ENCODE data around the gene KRT79.

The KRT79 gene

GRCh38 chr12:52850681-52851080 is 16.6 kb upstream of the KRT79 start:
- no peaks in the 10 kb centered on the region for H3K36me3 Mint-ChIP-seq (ENCODE audit: insufficient read depth)
- no peak for DNase-seq
- H3K27ac Mint-ChIP-seq: no peak overlapping the region
- H3K4me1 Mint-ChIP-seq (ENCODE audit: low read depth in 2 of 2): no peaks in the 10 kb centered on the region
- peaks cover 56 to 88% of the 10 kb centered on the region in 2 donors for H3K27me3 Mint-ChIP-seq
- H3K4me3 Mint-ChIP-seq: no peak overlapping the region
- H3K9me3 Mint-ChIP-seq: no peaks in the 10 kb centered on the region
- no peak for ATAC-seq (replicated peaks)

- Mint-ChIP-seq H3K27me3 (peaks cover 50 to 86% of the 10 kb centered on the region in 2 donors), H3K9me3 (no peaks in the 10 kb centered on the region), H3K27ac (no peak overlapping the region), H3K4me3 (no peak overlapping the region), H3K4me1 (ENCODE audit: low read depth in 2 of 2) (no peaks in the 10 kb centered on the region), H3K36me3 (ENCODE audit: insufficient read depth) (no peaks in the 10 kb centered on the region)
- DNase-seq (no peak), ATAC-seq (replicated peaks) (no peak)
Measured at GRCh38 chr12:52849511-52849910, 15.4 kb upstream of the KRT79 start.

GRCh38 chr12:52848661-52849255 is 14.6 kb upstream of the KRT79 start, which contains the start of gene KRT78:
Gene KRT78, minus strand, starts transcription at chr12:52848994. Its CDS starts 64 bp downstream, at chr12:52848930.
- ATAC-seq (replicated peaks): no peak
- Mint-ChIP-seq H3K4me1 (ENCODE audit: low read depth in 2 of 2) (no peaks in the 10 kb centered on the region), H3K36me3 (ENCODE audit: insufficient read depth) (no peaks in the 10 kb centered on the region), H3K4me3 (no peak within 1 kb of the TSS), H3K27ac (no peak within 1 kb of the TSS), H3K27me3 (peaks cover 43 to 79% of the 10 kb centered on the region in 2 donors), H3K9me3 (no peaks in the 10 kb centered on the region)
- DNase-seq: no peak

DNA sequence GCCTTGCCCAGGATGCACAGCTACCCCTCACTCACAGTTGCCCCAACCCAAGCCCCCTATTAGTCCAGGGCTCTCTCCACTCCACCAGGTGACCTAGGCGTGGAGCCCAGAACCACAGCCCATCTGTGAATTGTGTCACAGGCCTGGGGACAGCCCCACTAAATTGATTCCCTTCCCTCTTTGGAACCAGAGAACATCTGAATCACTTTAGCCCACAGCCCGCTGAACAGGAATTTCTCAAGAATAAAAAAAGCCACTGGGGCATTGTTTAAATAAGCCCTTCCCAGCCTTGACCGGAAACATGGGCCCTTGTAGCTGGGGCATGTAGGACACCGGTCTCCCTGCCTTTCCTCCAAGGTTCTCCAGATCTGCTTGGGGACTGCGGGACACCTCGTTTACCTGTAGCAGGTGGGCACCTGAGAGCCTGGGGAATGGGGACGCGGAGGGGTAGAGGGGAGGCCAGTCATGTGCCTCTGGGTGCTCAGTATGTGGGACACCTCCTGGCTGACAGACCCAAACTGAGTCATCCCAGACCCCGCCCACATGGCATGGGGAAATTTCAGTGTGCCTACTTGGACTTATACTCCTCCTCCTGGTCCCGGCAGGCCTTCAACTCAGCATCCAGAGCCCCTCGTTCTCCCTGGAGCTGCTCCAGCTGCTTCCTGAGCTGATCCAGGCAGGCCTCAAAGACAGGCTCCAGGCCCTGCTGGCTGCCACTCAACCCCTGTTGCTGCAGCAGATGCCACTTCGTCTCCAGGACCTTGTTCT is 13.4 kb upstream of the KRT79 start:
- Mint-ChIP-seq H3K27ac (no peak overlapping the region), H3K36me3 (ENCODE audit: insufficient read depth) (no peaks in the 10 kb centered on the region), H3K4me3 (no peak overlapping the region), H3K4me1 (ENCODE audit: low read depth in 2 of 2) (peaks cover 0 to 1% of the 10 kb centered on the region in 2 donors), H3K27me3 (peaks cover 35 to 67% of the 10 kb centered on the region in 2 donors), H3K9me3 (no peaks in the 10 kb centered on the region)
- ATAC-seq (replicated peaks) (no peak), DNase-seq (no peak)

DNA sequence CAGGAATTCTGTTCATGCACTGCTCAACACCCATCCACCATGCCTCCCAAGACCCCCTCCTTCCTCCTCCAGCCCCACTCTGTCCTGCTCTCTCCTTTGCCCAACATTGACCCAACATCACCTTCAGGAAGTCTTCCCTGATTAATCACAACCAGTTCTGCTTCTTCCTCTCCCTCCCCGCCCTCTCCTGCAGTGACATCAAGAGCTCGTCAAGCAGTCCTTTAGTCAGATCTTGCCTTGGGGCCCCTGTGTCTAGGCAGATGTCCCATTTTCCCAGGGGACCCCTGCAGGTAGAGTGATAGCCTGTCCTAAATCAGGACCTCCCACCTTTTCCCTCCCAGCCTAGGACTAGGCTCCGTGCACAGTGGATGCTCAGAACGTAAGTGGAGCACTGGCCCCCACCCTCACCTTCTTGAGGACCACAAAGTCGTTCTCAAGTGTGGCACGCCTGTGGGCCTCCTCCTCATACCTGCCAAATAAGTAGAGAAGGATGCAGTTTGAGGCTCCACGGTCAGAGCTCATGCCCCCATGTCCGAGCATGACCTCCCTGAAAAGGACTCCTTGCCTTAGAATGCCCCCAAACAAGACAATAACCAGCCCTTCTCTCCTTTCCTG is 12.4 kb upstream of the KRT79 start:
- no peak overlapping the region for H3K27ac Mint-ChIP-seq
- peaks cover 0 to 1% of the 10 kb centered on the region in 2 donors for H3K4me1 Mint-ChIP-seq (ENCODE audit: low read depth in 2 of 2)
- ATAC-seq (replicated peaks) (no peak), DNase-seq (no peak)
- no peaks in the 10 kb centered on the region for H3K36me3 Mint-ChIP-seq (ENCODE audit: insufficient read depth)
- H3K27me3 Mint-ChIP-seq: peaks cover 35 to 57% of the 10 kb centered on the region in 2 donors
- H3K9me3 Mint-ChIP-seq: no peaks in the 10 kb centered on the region
- H3K4me3 Mint-ChIP-seq: no peak overlapping the region

DNA sequence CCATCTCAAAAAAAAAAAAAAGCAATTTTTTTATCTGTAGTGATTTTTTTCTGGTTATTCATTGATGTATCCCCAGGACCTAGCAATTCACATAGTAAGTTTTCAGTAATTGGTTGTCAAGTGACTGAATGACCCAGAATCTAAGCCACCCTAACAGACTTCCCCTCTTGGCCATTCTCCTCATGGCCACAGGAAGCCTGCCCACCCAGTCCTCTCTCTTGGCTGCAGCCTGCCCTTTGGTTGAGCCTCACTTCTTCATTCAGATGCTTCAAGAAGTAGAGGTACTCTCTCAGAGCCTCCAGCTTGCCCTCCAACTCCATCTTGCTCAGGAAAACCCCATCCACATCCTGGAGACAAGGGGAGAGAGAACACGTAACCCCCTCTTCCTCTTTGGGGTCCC is 11.8 kb upstream of the KRT79 start:
- ATAC-seq (replicated peaks): no peak
- peaks cover 0 to 1% of the 10 kb centered on the region in 2 donors for H3K4me1 Mint-ChIP-seq (ENCODE audit: low read depth in 2 of 2)
- no peaks in the 10 kb centered on the region for H3K36me3 Mint-ChIP-seq (ENCODE audit: insufficient read depth)
- H3K4me3 Mint-ChIP-seq: no peak overlapping the region
- H3K27ac Mint-ChIP-seq: no peak overlapping the region
- peaks cover 32 to 61% of the 10 kb centered on the region in 2 donors for H3K27me3 Mint-ChIP-seq
- no peak for DNase-seq
- H3K9me3 Mint-ChIP-seq: no peaks in the 10 kb centered on the region

GRCh38 chr12:52844386-52844785 is 10.3 kb upstream of the KRT79 start:
- DNase-seq: no peak
- no peaks in the 10 kb centered on the region for H3K9me3 Mint-ChIP-seq
- H3K36me3 Mint-ChIP-seq (ENCODE audit: insufficient read depth): no peaks in the 10 kb centered on the region
- H3K27ac Mint-ChIP-seq: no peak overlapping the region
- peaks cover 0 to 1% of the 10 kb centered on the region in 2 donors for H3K4me1 Mint-ChIP-seq (ENCODE audit: low read depth in 2 of 2)
- peaks cover 26 to 67% of the 10 kb centered on the region in 2 donors for H3K27me3 Mint-ChIP-seq
- H3K4me3 Mint-ChIP-seq: no peak overlapping the region
- no peak for ATAC-seq (replicated peaks)

- Mint-ChIP-seq H3K27ac (no peak overlapping the region), H3K4me3 (no peak overlapping the region), H3K36me3 (ENCODE audit: insufficient read depth) (no peaks in the 10 kb centered on the region), H3K9me3 (no peaks in the 10 kb centered on the region), H3K4me1 (ENCODE audit: low read depth in 2 of 2) (peaks cover 16 to 18% of the 10 kb centered on the region in 2 donors), H3K27me3 (peaks cover 0 to 58% of the 10 kb centered on the region in 2 donors)
- ATAC-seq (replicated peaks): no peak
- no peak for DNase-seq
Measured at GRCh38 chr12:52839436-52840105, 5.5 kb upstream of the KRT79 start.

- H3K27me3 Mint-ChIP-seq: peaks cover 0 to 58% of the 10 kb centered on the region in 2 donors
- ATAC-seq (replicated peaks) (no peak), DNase-seq (no peak)
- no peaks in the 10 kb centered on the region for H3K9me3 Mint-ChIP-seq
- no peak overlapping the region for H3K27ac Mint-ChIP-seq
- peaks cover 16 to 18% of the 10 kb centered on the region in 2 donors for H3K4me1 Mint-ChIP-seq (ENCODE audit: low read depth in 2 of 2)
- H3K36me3 Mint-ChIP-seq (ENCODE audit: insufficient read depth): no peaks in the 10 kb centered on the region
- H3K4me3 Mint-ChIP-seq: no peak overlapping the region
Measured at GRCh38 chr12:52838609-52839435, 4.7 kb upstream of the KRT79 start.

GRCh38 chr12:52837781-52838608 is 3.9 kb upstream of the KRT79 start:
- H3K36me3 Mint-ChIP-seq (ENCODE audit: insufficient read depth): no peaks in the 10 kb centered on the region
- H3K27me3 Mint-ChIP-seq: peaks cover 0 to 61% of the 10 kb centered on the region in 2 donors
- peaks cover 16 to 18% of the 10 kb centered on the region in 2 donors for H3K4me1 Mint-ChIP-seq (ENCODE audit: low read depth in 2 of 2)
- DNase-seq: no peak
- no peaks in the 10 kb centered on the region for H3K9me3 Mint-ChIP-seq
- peak overlapping the region in 1 of 2 donors; percentile 93 for H3K27ac Mint-ChIP-seq
- peak overlapping the region in 1 of 2 donors; percentile 54 for H3K4me3 Mint-ChIP-seq
- no peak for ATAC-seq (replicated peaks)

- Mint-ChIP-seq H3K4me1 (ENCODE audit: low read depth in 2 of 2) (peaks cover 15 to 18% of the 10 kb centered on the region in 2 donors), H3K27me3 (peaks cover 0 to 65% of the 10 kb centered on the region in 2 donors), H3K9me3 (no peaks in the 10 kb centered on the region), H3K4me3 (peak overlapping the region; percentile 36 to 54), H3K36me3 (ENCODE audit: insufficient read depth) (no peaks in the 10 kb centered on the region), H3K27ac (peak overlapping the region in 1 of 2 donors; percentile 93)
- ATAC-seq (replicated peaks) (no peak), DNase-seq (no peak)
Measured at GRCh38 chr12:52837413-52837741, 3.3 kb upstream of the KRT79 start.
